H1 (cell line): ENCODE data around the gene TMEM245. TPM values are rescaled to one million over a fixed set of nuclear protein-coding genes. Genes with fewer than 3 reads are reported as not detected.

ENCODE experiments used
- CTCF ChIA-PET: fragments of 300-600 bp; sonication (Branson Sonifier 250); formaldehyde crosslinking; loops from one replicate; lab custom pipeline; 2021; ENCODE audit not compliant: partially characterized antibody; lab: Charles Lee
- POLR2A ChIA-PET: fragments of 300-600 bp; sonication (Branson Sonifier 250); formaldehyde crosslinking; loops from one replicate; lab custom pipeline; 2021; ENCODE audit warnings: inconsistent platforms; ENCODE audit not compliant: partially characterized antibody; lab: Charles Lee
- DNase-seq, 2 experiments: peaks; one replicate each; pipeline versions ENCODE4 v3.0.0 to v3.0.0-alpha.2; 2010 to 2022; ENCODE audit warnings: low spot score in 2 of 2, low read depth in 1 of 2, mixed read lengths in 1 of 2
- FAIRE-seq: peaks from 2 replicates; lab custom pipeline; 2011; peaks lifted over from hg19 to GRCh38; lab: Jason Lieb, UNC
- H2AFZ ChIP-seq: 2 replicates; pipeline ENCODE4 v1.8.1; 2012; ENCODE audit warnings: low read length, inconsistent platforms
- H2AK5ac ChIP-seq: 2 replicates; pipeline ENCODE4 v1.6.1; 2013; ENCODE audit warnings: low read depth, low read length
- H2BK120ac ChIP-seq: replicated peaks from 2 replicates; pipeline ENCODE3; 2013; ENCODE audit warnings: low read depth, low read length, inconsistent platforms
- H2BK12ac ChIP-seq: 2 replicates; pipeline ENCODE4 v1.6.1; 2013; ENCODE audit warnings: low read depth, low read length
- H2BK15ac ChIP-seq: 2 replicates; pipeline ENCODE4 v1.6.1; 2013; ENCODE audit warnings: low read length
- H2BK20ac ChIP-seq: 2 replicates; pipeline ENCODE4 v1.6.1; 2013; ENCODE audit warnings: low read length
- H2BK5ac ChIP-seq: 2 replicates; pipeline ENCODE4 v1.6.1; 2013; ENCODE audit warnings: low read depth, low read length
- H3K14ac ChIP-seq: 2 replicates; pipeline ENCODE4 v1.6.1; 2013; ENCODE audit warnings: inconsistent platforms; ENCODE audit not compliant: insufficient read length
- H3K18ac ChIP-seq: 2 replicates; pipeline ENCODE4 v1.6.1; 2013; ENCODE audit warnings: low read length; ENCODE audit errors: extremely low read depth
- H3K23ac ChIP-seq: 2 replicates; pipeline ENCODE4 v1.6.1; 2013; ENCODE audit warnings: inconsistent platforms; ENCODE audit not compliant: insufficient read length
- H3K23me2 ChIP-seq: 2 replicates; pipeline ENCODE4 v1.6.1; 2013; ENCODE audit warnings: low read depth, low read length
- H3K27ac ChIP-seq: 2 replicates; pipeline ENCODE4 v1.6.1; 2011; ENCODE audit warnings: low read depth, low read length, inconsistent platforms
- H3K27me3 ChIP-seq, 4 experiments: replicated peaks in 1 of 4; 1 replicate in 1 of 4; 2 replicates in 3 of 4; pipeline versions ENCODE4 v1.6.1 to v1.8.1; 2011 to 2013; ENCODE audit warnings: low read length in 3 of 4, mild to moderate bottlenecking in 3 of 4, inconsistent platforms in 2 of 4, mixed read lengths in 2 of 4, moderate library complexity in 1 of 4; ENCODE audit not compliant: control insufficient read depth in 3 of 4, insufficient read depth in 3 of 4; ENCODE audit errors: extremely low read depth in 1 of 4
- H3K36me3 ChIP-seq, 4 experiments: 2 replicates each; pipeline versions ENCODE4 v1.6.1 to v1.8.1; 2011 to 2013; ENCODE audit warnings: mild to moderate bottlenecking in 4 of 4, low read length in 3 of 4, moderate library complexity in 2 of 4, control low read depth in 1 of 4, inconsistent platforms in 1 of 4; ENCODE audit not compliant: insufficient read depth in 4 of 4, control insufficient read depth in 2 of 4
- H3K4ac ChIP-seq: replicated peaks from 2 replicates; pipeline ENCODE3; 2013; ENCODE audit warnings: low read length, low read depth, mixed read lengths, inconsistent platforms; ENCODE audit not compliant: insufficient read length
- H3K4me1 ChIP-seq, 4 experiments: replicated peaks in 1 of 4; 1 replicate in 1 of 4; 2 replicates in 3 of 4; pipeline versions ENCODE4 v1.6.1 to v1.8.1; 2011 to 2013; ENCODE audit warnings: low read length in 3 of 4, inconsistent platforms in 2 of 4, mixed read lengths in 1 of 4; ENCODE audit not compliant: insufficient read depth in 4 of 4, control insufficient read depth in 3 of 4
- H3K4me2 ChIP-seq, 2 experiments: 2 replicates each; pipeline versions ENCODE4 v1.6.1 to v1.8.1; 2011 to 2013; ENCODE audit warnings: low read depth in 2 of 2, low read length in 2 of 2, control low read depth in 1 of 2, inconsistent platforms in 1 of 2, mild to moderate bottlenecking in 1 of 2; ENCODE audit not compliant: insufficient read depth in 1 of 2
- H3K4me3 ChIP-seq, 4 experiments: fragments of 200-600, 300-600 bp in 1 of 4; sonication (generic), shearing (Covaris generic), sonication (Bioruptor Twin) in 1 of 4; 2 replicates each; pipeline versions ENCODE4 v1.5.1 to v1.8.1; 2011 to 2016; ENCODE audit warnings: low read length in 4 of 4, low read depth in 3 of 4, control low read depth in 2 of 4, inconsistent platforms in 2 of 4, mild to moderate bottlenecking in 2 of 4, mixed read lengths in 1 of 4, moderate library complexity in 1 of 4; ENCODE audit not compliant: insufficient read depth in 2 of 4; ENCODE audit errors: extremely low read depth in 1 of 4
- H3K56ac ChIP-seq: replicated peaks from 2 replicates; pipeline ENCODE3; 2013; ENCODE audit warnings: low read depth, mild to moderate bottlenecking, mixed read lengths, low read length, inconsistent platforms; ENCODE audit not compliant: insufficient read length
- H3K79me1 ChIP-seq: 2 replicates; pipeline ENCODE4 v1.6.1; 2013; ENCODE audit warnings: low read depth, low read length, control low read depth
- H3K79me2 ChIP-seq, 2 experiments: 2 replicates each; pipeline versions ENCODE4 v1.6.1 to v1.8.1; 2012 to 2013; ENCODE audit warnings: low read length in 2 of 2, mild to moderate bottlenecking in 2 of 2, inconsistent platforms in 1 of 2; ENCODE audit not compliant: insufficient read depth in 2 of 2, control insufficient read depth in 1 of 2
- H3K9ac ChIP-seq, 4 experiments: replicated peaks in 1 of 4; 1 replicate in 1 of 4; 2 replicates in 3 of 4; pipeline versions ENCODE4 v1.6.1 to v1.8.1; 2011 to 2013; ENCODE audit warnings: low read depth in 3 of 4, low read length in 3 of 4, control low read depth in 2 of 4, mild to moderate bottlenecking in 2 of 4, moderate library complexity in 2 of 4, inconsistent platforms in 1 of 4; ENCODE audit errors: extremely low read depth in 1 of 4
- H3K9me3 ChIP-seq, 2 experiments: 2 replicates each; pipeline versions ENCODE4 v1.6.1 to v1.8.1; 2012 to 2013; ENCODE audit warnings: mild to moderate bottlenecking in 2 of 2, moderate library complexity in 2 of 2, control low read depth in 1 of 2, inconsistent platforms in 1 of 2, low read depth in 1 of 2, low read length in 1 of 2, mixed read lengths in 1 of 2; ENCODE audit not compliant: insufficient read depth in 2 of 2
- H4K20me1 ChIP-seq, 2 experiments: replicated peaks in 1 of 2; 2 replicates each; pipeline versions ENCODE3 to v1.8.1; 2011 to 2013; ENCODE audit warnings: inconsistent platforms in 2 of 2, low read length in 2 of 2, mild to moderate bottlenecking in 1 of 2; ENCODE audit not compliant: insufficient read depth in 2 of 2, control insufficient read depth in 1 of 2
- H4K5ac ChIP-seq: 2 replicates; pipeline ENCODE4 v1.6.1; 2013; ENCODE audit warnings: low read length, low read depth, mixed read lengths, inconsistent platforms; ENCODE audit not compliant: insufficient read length
- H4K8ac ChIP-seq: 2 replicates; pipeline ENCODE4 v1.8.0; 2013; ENCODE audit warnings: mild to moderate bottlenecking, moderate library complexity, low read length, inconsistent platforms; ENCODE audit not compliant: insufficient read depth; ENCODE audit errors: extremely low read depth
- H4K91ac ChIP-seq: replicated peaks from 2 replicates; pipeline ENCODE3; 2013; ENCODE audit warnings: low read length, mixed read lengths, inconsistent platforms; ENCODE audit not compliant: insufficient read length
- CEBPB ChIP-seq: IDR thresholded peaks from 2 replicates; pipeline ENCODE4 v1.6.1; 2012; ENCODE audit warnings: low read depth, low read length
- WGBS, 2 experiments: shearing (Covaris generic) in 1 of 2; methylation state at CpG; one replicate each; pipeline versions ENCODE4 v1.1.6 to v1.1.7; 2013 to 2015; ENCODE audit warnings: low lambda C conversion rate in 2 of 2, mixed read lengths in 2 of 2, inconsistent platforms in 1 of 2, low coverage in 1 of 2, missing lambda C conversion rate in 1 of 2; ENCODE audit not compliant: insufficient replicate concordance in 2 of 2, insufficient coverage in 1 of 2, insufficient read length in 1 of 2; ENCODE audit errors: extremely low coverage in 1 of 2, missing lambda C conversion rate in 1 of 2; 5-methylcytosine and 5-hydroxymethylcytosine counted together
- polyA plus RNA-seq, 7 experiments: library from polyadenylated mRNA; depleted of rRNA in 3 of 7; stranded (reverse) in 5 of 7; unstranded in 2 of 7; fragments of >200 nt in 5 of 7; fragments of 200-250 nt in 2 of 7; gene quantifications; 1 replicate in 5 of 7; 2 replicates in 1 of 7; 4 replicates in 1 of 7; pipeline versions ENCODE4 v1.2.1 to v1.2.3, GENCODE V29; 2011 to 2013; ENCODE audit warnings: missing spikeins in 2 of 7, mixed read lengths in 2 of 7
- total RNA-seq: library from RNA; stranded (reverse); fragmentation: NEBNext Ultra II Directional; extraction: Animal tissue kit (Norgen Biotek cat#: 25700); gene quantifications from 2 replicates; pipeline ENCODE4 v1.2.1, GENCODE V29; 2021

TMEM245 gene
- total and polyA plus RNA-seq, 2 of the 8 experiments (the other 6 are each of a cell fraction or from before 2014, with no cell fraction given): 44.3 to 45.8 TPM

- CTCF ChIA-PET: interaction anchor here (1.4 kb wide), 1 partner anchor 36 kb away, joined by 3 read pairs; no protein-coding TSS in a partner anchor
- Histone ChIP-seq H4K8ac (no peak overlapping the region), H2BK12ac (no peak overlapping the region)
- TF ChIP-seq CEBPB: no peak
- TF ChIP-seq, all 59 proteins: peak for 0
- Histone ChIP-seq H3K4me3 (no peak overlapping the region), H3K23me2 (no peaks in the 10 kb centered on the region), H3K4me2 (no peak overlapping the region), H3K27ac (no peak overlapping the region), H2BK20ac (no peak overlapping the region), H2BK120ac (no peak overlapping the region), H3K18ac (no peak overlapping the region), H2BK15ac (no peak overlapping the region), H3K4me1 (no peaks in the 10 kb centered on the region), H2BK5ac (no peak overlapping the region), H4K20me1 (no peaks in the 10 kb centered on the region), H3K9ac (no peak overlapping the region), H3K79me1 (no peaks in the 10 kb centered on the region), H3K79me2 (no peaks in the 10 kb centered on the region), H3K14ac (no peak overlapping the region), H3K56ac (no peak overlapping the region), H3K36me3 (no peaks in the 10 kb centered on the region), H2AFZ (no peak overlapping the region), H3K4ac (no peak overlapping the region), H3K23ac (no peak overlapping the region), H4K91ac (no peak overlapping the region), H3K27me3 (no peaks in the 10 kb centered on the region), H4K5ac (no peak overlapping the region), H3K9me3 (no peaks in the 10 kb centered on the region), H2AK5ac (no peak overlapping the region)
- no peak for DNase-seq
- WGBS, 2 experiments: 88% methylated on average over 2 of the region's 2 CpGs; no CpG with 5 or more reads in 1 of the 2 experiments
- no peak for FAIRE-seq
- POLR2A ChIA-PET: interaction anchor here (1.1 kb wide), 1 partner anchor 15 kb away, joined by 3 read pairs; no protein-coding TSS in a partner anchor
Measured at GRCh38 chr9:109133533-109133932, 13.8 kb upstream of the TMEM245 start.
